Smooth muscle cell (in vitro differentiated cells): ENCODE measurements around the gene ARPC3. TPM values are rescaled to one million over a fixed set of nuclear protein-coding genes. Genes with fewer than 3 reads are reported as not detected.

ENCODE experiments used
- DNase-seq: peaks from one replicate; lab custom pipeline; 2025; ENCODE audit not compliant: unreplicated experiment; lab: John Stamatoyannopoulos, UW
- H2AFZ ChIP-seq: fragments of 200-600 bp; sonication (generic); 2 replicates; pipeline ENCODE4 v1.6.0; 2016; ENCODE audit warnings: antibody characterized with exemption, low read depth, mild to moderate bottlenecking
- H3F3A ChIP-seq: fragments of 200-600 bp; sonication (generic); 2 replicates; pipeline ENCODE4 v1.6.0; 2017; ENCODE audit warnings: antibody characterized with exemption, low read depth
- H3K27ac ChIP-seq: fragments of 200-600 bp; sonication (generic); 2 replicates; pipeline ENCODE4 v1.5.1; 2016; ENCODE audit warnings: low read depth, mild to moderate bottlenecking
- H3K27me3 ChIP-seq: fragments of 200-600 bp; sonication (generic); 2 replicates; pipeline ENCODE4 v1.6.1; 2016; ENCODE audit warnings: low read depth, mild to moderate bottlenecking
- H3K36me3 ChIP-seq: fragments of 200-600 bp; sonication (generic); 2 replicates; pipeline ENCODE4 v1.5.1; 2016; ENCODE audit warnings: low read depth
- H3K4me1 ChIP-seq: fragments of 200-600 bp; sonication (generic); 2 replicates; pipeline ENCODE4 v1.5.1; 2016; ENCODE audit warnings: low read depth
- H3K4me2 ChIP-seq: fragments of 200-600 bp; sonication (generic); 2 replicates; pipeline ENCODE4 v1.6.0; 2016; ENCODE audit warnings: mild to moderate bottlenecking
- H3K4me3 ChIP-seq: fragments of 200-600 bp; sonication (generic); 2 replicates; pipeline ENCODE4 v1.5.1; 2016; ENCODE audit warnings: mild to moderate bottlenecking
- H3K79me2 ChIP-seq: fragments of 200-600 bp; sonication (generic); 2 replicates; pipeline ENCODE4 v1.6.0; 2016; ENCODE audit warnings: low read depth, mild to moderate bottlenecking
- H3K9ac ChIP-seq: fragments of 200-600 bp; sonication (generic); 2 replicates; pipeline ENCODE4 v1.6.0; 2016; ENCODE audit warnings: low read depth
- H3K9me3 ChIP-seq: fragments of 200-600 bp; sonication (generic); replicated peaks from 2 replicates; pipeline ENCODE4 v1.5.1; 2016; ENCODE audit warnings: low read depth
- H4K20me1 ChIP-seq: fragments of 200-600 bp; sonication (generic); 2 replicates; pipeline ENCODE4 v1.6.0; 2016; ENCODE audit warnings: low read depth
- CTCF ChIP-seq: fragments of 200-600 bp; sonication (generic); IDR thresholded peaks from 2 replicates; pipeline ENCODE4 v1.5.1; 2017; ENCODE audit warnings: borderline replicate concordance, mild to moderate bottlenecking, antibody characterized with exemption; ENCODE audit not compliant: insufficient read depth, poor library complexity, severe bottlenecking
- WGBS: methylation state at CpG from one replicate; pipeline ENCODE4 v1.1.7; 2016; ENCODE audit warnings: low lambda C conversion rate; 5-methylcytosine and 5-hydroxymethylcytosine counted together
- polyA plus RNA-seq: library from polyadenylated mRNA; unstranded; fragments of >200 nt; fragmentation: Nextera tagmentation; extraction: Ambion mirVana; gene quantifications from 2 replicates; pipeline ENCODE4 v1.2.1, GENCODE V29; 2016
- total RNA-seq: library from RNA; depleted of rRNA; stranded (reverse); fragments of >200 nt; gene quantifications from 2 replicates; pipeline ENCODE4 v1.2.3, GENCODE V29; 2014

Gene ARPC3
- 349 and 507 TPM in 2 replicates for total RNA-seq
- polyA plus RNA-seq: 338 and 393 TPM in 2 replicates

- Histone ChIP-seq H3K79me2 (peaks cover 48% of the 10 kb centered on the region), H4K20me1 (peaks cover 34% of the 10 kb centered on the region), H3K4me1 (peaks cover 4% of the 10 kb centered on the region), H3K4me3 (peak within 1 kb of the TSS; percentile 100), H2AFZ (peak within 1 kb of the TSS; percentile 98), H3F3A (peaks cover 14% of the 10 kb centered on the region), H3K36me3 (peaks cover 4% of the 10 kb centered on the region), H3K9me3 (no peaks in the 10 kb centered on the region), H3K4me2 (peak within 1 kb of the TSS; percentile 97), H3K27me3 (no peaks in the 10 kb centered on the region), H3K27ac (peak within 1 kb of the TSS; percentile 96), H3K9ac (peak within 1 kb of the TSS; percentile 98)
- peak; percentile 81 for TF ChIP-seq CTCF
- under 1% methylated on average over 35 of the region's 51 CpGs for WGBS
- peak; percentile 62 for DNase-seq
These were observed at the start of gene ARPC3 for GRCh38 chr12:110449799-110450497. Gene ARPC3, minus strand, starts transcription at chr12:110450337. Its CDS starts 77 bp downstream, at chr12:110450260.

- peaks cover 56% of the 10 kb centered on the region for H3K79me2 ChIP-seq
- H3K4me1 ChIP-seq: peaks cover 9% of the 10 kb centered on the region
- TF ChIP-seq CTCF: no peak
- peaks cover 4% of the 10 kb centered on the region for H3F3A ChIP-seq
- H3K4me3 ChIP-seq: no peak overlapping the region
- no peak overlapping the region for H3K9ac ChIP-seq
- no peak for DNase-seq
- WGBS: 85% methylated on average over 4 of the region's 4 CpGs
- peak overlapping the region; percentile 28 for H3K27ac ChIP-seq
- H4K20me1 ChIP-seq: peaks cover 19% of the 10 kb centered on the region
- no peaks in the 10 kb centered on the region for H3K9me3 ChIP-seq
- no peaks in the 10 kb centered on the region for H3K27me3 ChIP-seq
- no peak overlapping the region for H2AFZ ChIP-seq
- H3K36me3 ChIP-seq: peaks cover 8% of the 10 kb centered on the region
- no peak overlapping the region for H3K4me2 ChIP-seq
These were observed 49.0 kb upstream of the ARPC3 start for GRCh38 chr12:110498984-110499706.

GRCh38 chr12:110475426-110475825, 25.3 kb upstream of the ARPC3 start:
- no peaks in the 10 kb centered on the region for H3K9me3 ChIP-seq
- TF ChIP-seq CTCF: no peak
- H2AFZ ChIP-seq: no peak overlapping the region
- no peaks in the 10 kb centered on the region for H3K79me2 ChIP-seq
- no peaks in the 10 kb centered on the region for H3F3A ChIP-seq
- H3K9ac ChIP-seq: no peak overlapping the region
- H3K4me2 ChIP-seq: no peak overlapping the region
- H3K4me1 ChIP-seq: no peaks in the 10 kb centered on the region
- 97% methylated on average over 7 of the region's 7 CpGs for WGBS
- DNase-seq: no peak
- H3K4me3 ChIP-seq: no peak overlapping the region
- no peaks in the 10 kb centered on the region for H4K20me1 ChIP-seq
- H3K36me3 ChIP-seq: no peaks in the 10 kb centered on the region
- no peaks in the 10 kb centered on the region for H3K27me3 ChIP-seq
- H3K27ac ChIP-seq: no peak overlapping the region
